HG02763 (cell line): ENCODE data around the gene TRAK1.

Experiments
- ATAC-seq: cut with Tn5 transposase; IDR thresholded peaks from one replicate; pipeline ENCODE4 v1.9.1; 2021; ENCODE audit warnings: mild to moderate bottlenecking, moderate library complexity; ENCODE audit not compliant: unreplicated experiment

TRAK1 gene

DNA sequence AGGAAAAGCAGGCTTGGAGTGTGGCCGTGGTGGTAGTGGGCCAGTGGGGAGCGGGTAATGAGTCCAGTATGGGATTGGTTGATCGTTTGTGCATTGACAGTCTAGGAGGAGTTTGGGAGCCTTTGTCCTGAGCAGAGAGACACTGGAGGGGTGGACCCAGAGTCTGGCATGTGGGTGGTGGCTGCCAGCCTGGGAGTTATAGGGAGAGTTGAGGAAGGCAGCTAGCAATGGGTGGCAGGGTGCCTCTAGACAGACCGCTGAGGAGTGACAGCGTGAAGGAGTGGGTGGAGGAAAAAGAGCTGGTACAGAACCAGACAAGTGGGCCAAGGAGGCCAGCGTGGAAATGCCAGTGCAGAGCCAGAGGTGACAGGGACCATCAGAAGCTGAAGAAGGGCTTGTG, 176.7 kb downstream of the TRAK1 start:
- no peak for ATAC-seq

DNA sequence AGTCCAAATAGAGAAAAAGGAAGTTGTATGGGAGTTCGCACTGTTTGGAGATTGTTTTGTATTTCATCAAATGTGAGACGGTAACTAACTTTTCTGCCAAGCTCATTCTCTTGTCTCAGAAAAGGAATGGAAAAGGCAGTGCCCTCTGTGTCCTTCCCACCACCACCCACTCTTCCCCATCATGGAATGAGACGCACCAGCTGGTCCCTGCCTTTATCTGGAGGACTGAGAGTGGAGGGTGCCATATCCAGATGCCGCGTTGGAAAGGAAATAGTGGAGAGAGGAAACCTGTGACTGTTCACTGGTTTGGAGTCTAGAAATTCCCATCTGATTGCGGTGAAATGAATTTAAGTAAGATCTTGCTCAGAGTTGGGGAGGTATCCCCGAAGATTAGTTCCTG, 178.5 kb downstream of the TRAK1 start:
- no peak for ATAC-seq

DNA sequence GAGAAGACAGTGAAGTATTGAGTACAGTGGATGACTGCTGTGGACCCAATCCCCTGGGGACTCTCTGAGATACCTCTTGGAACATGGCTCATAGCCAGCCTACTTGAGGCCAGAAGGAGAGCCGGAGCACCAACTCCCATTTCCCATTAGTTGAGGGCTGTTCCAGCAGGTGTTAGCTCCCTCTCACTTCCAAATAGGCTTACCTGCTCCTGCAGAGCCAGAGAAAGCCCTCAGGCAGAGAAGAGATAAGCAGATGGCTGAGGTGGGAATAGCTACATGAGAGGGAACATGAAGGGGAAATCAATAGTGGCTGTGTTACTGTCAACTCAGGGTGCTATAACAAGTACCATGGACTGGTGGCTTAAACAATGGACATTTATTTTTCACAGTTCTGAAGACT, 179.4 kb downstream of the TRAK1 start:
- no peak for ATAC-seq

DNA sequence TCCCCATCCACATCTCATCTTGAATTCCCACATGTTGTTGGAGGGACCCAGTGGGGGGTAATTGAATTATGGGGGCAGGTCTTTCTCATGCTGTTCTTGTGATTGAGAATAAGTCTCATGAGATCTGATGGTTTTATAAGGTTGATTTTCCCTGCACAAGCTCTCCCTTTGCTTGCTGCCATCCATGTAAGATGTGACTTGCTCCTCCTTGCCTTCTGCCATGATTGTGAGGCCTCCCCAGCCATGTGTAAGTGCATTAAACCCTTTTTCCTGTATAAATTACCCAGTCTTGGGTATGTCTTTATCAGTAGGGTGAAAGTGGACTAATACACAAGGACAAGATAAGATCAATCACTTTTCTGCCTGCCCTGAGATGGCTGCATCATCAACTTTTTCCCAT, 180.6 kb downstream of the TRAK1 start:
- no peak for ATAC-seq

DNA sequence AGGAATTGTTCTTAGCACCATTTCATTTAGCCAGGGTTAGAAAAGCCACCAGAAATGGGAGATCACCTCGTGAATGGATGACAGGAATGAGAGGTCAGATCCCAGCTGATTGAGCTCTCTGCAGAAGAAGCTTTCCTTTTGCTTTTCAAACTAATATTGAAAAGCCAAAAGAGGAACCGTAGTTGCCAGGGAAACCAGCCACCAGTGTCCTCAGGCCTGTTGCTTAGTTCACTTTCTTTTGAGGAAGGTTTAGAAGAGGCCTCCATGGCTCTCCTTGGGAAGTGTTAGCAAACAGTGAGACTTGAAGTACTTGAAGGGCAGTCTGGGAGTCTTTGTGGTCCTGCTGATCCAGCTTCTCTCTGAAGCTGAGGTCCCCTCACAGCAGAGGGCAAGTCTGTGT, 182.2 kb downstream of the TRAK1 start:
- no peak for ATAC-seq

DNA sequence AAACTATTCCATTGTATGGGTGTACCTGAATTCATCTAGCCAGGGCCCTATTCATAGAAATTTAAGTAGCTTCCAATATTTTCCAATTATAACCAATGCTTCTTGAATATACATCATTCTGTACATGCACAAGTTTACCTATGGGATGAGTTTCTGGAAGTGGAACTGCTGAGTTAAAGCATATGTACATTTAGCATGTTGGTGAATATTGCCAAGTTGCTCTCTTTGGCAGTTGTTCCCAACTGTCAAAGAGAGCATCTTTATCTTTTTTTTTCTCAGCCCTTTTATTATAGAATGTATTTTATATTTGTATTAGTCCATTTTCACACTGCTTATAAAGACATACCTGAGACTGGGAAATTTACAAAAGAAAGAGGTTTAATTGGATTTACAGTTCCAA, 183.1 kb downstream of the TRAK1 start:
- ATAC-seq = no peak

DNA sequence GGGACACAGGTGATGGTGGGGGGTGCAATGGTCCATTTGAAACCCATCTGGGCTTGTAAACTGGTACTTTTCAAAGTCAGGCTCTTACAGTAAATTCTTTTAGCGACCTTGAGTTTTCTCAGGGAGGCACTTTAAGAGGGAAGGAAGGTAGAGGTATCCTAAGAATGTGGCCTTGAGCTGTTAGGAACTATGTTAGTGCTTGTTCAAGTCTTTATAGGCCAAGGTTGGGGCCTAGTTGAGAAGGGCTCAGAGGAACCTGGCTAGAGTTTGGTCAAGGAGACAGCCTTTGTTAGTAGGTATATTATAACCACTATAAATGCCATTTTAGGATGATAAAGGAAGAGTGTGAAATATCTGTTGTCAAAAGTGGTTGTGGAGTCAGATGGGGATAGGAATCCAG, 184.1 kb downstream of the TRAK1 start:
- ATAC-seq = no peak
